ENCODE data around the gene ROBO3.

The ROBO3 gene

DNA sequence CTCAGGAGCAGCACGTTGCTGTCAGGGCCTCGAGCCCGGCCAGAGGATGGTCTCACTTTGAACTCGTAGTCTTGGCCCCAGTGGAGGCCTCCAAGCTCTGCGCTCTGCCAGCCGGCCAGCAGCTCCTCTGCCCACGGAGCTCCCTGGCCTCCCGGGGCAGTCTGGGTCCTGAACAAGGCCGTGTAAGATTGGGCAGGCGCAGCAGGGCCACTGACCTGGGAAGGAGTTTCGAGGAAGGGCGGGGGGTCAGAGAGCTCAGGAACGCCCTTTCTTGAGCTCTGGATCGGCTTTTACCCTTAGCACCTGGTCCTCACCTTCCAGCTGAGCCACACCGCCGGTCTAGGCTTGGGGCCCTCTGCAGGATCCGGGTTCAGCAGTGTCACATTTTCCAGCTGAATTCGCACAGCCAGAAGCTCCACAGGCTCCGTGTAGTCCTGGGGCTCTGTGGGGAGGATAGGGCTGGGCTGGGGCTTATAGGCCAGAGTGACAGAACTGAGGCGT is 30.3 kb downstream of the ROBO3 start:
- no peak for DNase-seq (ENCODE audit: low read depth, low spot score)
- Histone ChIP-seq H3K36me3 (ENCODE audit: insufficient read depth, low read length) (no peaks in the 10 kb centered on the region), H3K9me3 (ENCODE audit: low read depth, low read length) (no peaks in the 10 kb centered on the region), H3K9ac (ENCODE audit: insufficient read length) (no peak overlapping the region), H3K4me3 (no peak overlapping the region), H3K27ac (no peak overlapping the region)
- TF ChIP-seq POLR2AphosphoS5 (IDR thresholded peaks at IDR 0.05; ENCODE audit: borderline replicate concordance, low read depth, low read length) (no peak), EZH2 (IDR thresholded peaks at IDR 0.05) (no peak), FOXP2 (optimal IDR thresholded peaks at IDR 0.05; ENCODE audit: control extremely low read depth, extremely low read length, insufficient read depth) (no peak)

DNA sequence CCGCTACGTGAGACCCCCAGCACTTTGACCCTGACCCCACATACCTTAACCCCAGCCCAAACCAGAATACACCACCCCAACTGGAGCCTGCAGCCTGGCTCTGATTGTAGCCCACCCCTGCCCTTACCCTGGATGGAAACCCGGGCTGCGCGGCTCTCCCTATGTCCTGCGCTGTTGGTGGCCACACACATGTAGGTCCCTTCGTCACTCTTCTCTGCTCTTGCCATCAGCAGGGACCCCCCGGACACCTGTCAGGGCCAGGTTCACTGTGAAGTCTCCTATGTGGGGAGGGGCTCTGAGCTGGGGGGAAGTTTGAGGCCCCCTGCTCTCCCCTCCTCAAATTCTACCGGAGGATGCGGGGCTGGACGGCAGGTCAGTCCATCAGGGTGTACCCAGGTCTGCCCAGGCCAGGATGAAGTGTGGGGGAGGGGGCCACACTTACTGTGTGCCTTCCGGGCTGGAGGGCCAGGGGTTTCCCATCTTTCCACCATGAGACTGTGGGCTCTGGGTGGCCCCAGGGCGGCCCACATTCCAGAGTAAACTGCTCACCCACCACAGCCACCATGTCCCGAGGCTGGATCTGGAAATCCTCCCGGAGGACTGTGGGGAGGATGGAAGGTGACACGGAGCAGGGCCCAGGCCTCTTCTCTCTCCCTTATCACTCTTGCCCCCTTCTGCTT is 31.0 kb downstream of the ROBO3 start:
- DNase-seq (ENCODE audit: low read depth, low spot score), result no peak
- TF ChIP-seq POLR2AphosphoS5 (IDR thresholded peaks at IDR 0.05; ENCODE audit: borderline replicate concordance, low read depth, low read length) (no peak), FOXP2 (optimal IDR thresholded peaks at IDR 0.05; ENCODE audit: control extremely low read depth, extremely low read length, insufficient read depth) (no peak), EZH2 (IDR thresholded peaks at IDR 0.05) (no peak)
- no peaks in the 10 kb centered on the region for H3K36me3 ChIP-seq (ENCODE audit: insufficient read depth, low read length)
- H3K4me3 ChIP-seq, result no peak overlapping the region
- H3K27ac ChIP-seq, result no peak overlapping the region
- H3K9ac ChIP-seq (ENCODE audit: insufficient read length), result no peak overlapping the region
- H3K9me3 ChIP-seq (ENCODE audit: low read depth, low read length), result no peaks in the 10 kb centered on the region

DNA sequence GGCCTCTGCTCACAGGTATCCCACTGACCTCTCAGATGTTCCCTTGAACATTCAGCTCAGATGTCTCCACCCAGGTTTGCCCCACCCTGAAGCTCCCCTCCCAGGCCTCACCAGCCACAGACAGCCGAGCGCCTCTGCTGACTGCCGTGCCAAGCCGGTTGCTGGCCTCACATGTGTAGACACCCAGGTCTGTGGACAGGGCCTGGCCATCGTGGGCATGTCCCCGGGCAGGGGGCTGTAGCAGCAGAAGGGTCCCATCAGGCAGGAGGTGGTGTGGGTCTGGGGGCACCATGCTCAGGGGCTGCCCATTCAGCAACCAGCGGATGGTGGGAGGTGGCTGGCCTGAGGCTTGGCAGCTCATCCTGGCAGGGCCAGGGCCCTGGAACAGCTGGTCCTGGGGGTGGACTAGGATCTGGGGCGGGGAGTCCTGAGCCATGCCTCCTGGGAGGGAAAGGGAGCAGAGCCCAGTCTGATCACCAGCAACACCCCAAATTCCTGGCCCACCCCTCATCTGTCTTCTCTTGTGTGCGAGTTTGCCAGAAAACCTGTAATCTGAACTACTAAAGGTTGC is 31.7 kb downstream of the ROBO3 start:
- Histone ChIP-seq H3K4me3 (no peak overlapping the region), H3K9ac (ENCODE audit: insufficient read length) (no peak overlapping the region), H3K9me3 (ENCODE audit: low read depth, low read length) (no peaks in the 10 kb centered on the region), H3K36me3 (ENCODE audit: insufficient read depth, low read length) (no peaks in the 10 kb centered on the region), H3K27ac (no peak overlapping the region)
- no peak for TF ChIP-seq EZH2 (IDR thresholded peaks at IDR 0.05)
- no peak for TF ChIP-seq FOXP2 (optimal IDR thresholded peaks at IDR 0.05; ENCODE audit: control extremely low read depth, extremely low read length, insufficient read depth)
- DNase-seq (ENCODE audit: low read depth, low spot score), result no peak

DNA sequence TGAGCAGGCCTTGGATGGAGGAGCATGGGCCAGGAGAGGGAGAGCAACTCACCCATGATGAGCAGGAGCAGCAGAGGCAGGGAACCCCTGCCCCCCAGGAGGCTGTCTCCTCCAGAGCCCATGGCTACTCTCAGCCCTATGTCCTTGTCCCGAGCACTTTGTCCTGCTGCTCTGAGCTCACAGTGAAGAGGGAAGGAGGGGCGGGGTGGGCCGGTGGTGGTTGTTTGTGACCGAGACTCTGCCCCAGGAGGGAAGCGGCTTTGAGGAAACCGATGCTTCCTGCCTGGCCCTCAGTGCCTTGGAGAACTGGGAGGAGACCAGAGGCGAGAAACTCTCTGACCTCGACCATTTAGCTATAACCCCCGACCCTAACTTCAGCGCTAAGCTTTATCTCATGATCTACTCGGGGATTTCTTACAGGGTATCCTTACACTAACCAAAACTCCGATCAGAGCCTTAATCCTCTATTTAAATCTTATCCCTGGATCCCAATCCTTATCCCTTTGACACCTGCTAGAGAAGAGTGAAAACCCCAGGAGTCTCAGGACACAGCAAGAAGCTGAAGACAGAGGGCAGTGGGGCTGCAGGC is 32.5 kb downstream of the ROBO3 start, which contains the start of gene ROBO4:
Gene ROBO4, minus strand, starts transcription at position 192 of the 589 bp plus-strand sequence. Its CDS starts 70 bp downstream, at position 122.
- Histone ChIP-seq H3K9me3 (ENCODE audit: low read depth, low read length) (no peaks in the 10 kb centered on the region), H3K27ac (no peak within 1 kb of the TSS), H3K4me3 (no peak within 1 kb of the TSS), H3K36me3 (ENCODE audit: insufficient read depth, low read length) (no peaks in the 10 kb centered on the region), H3K9ac (ENCODE audit: insufficient read length) (no peak within 1 kb of the TSS)
- no peak for DNase-seq (ENCODE audit: low read depth, low spot score)
- no peak for TF ChIP-seq FOXP2 (optimal IDR thresholded peaks at IDR 0.05; ENCODE audit: control extremely low read depth, extremely low read length, insufficient read depth)
- TF ChIP-seq POLR2AphosphoS5 (IDR thresholded peaks at IDR 0.05; ENCODE audit: borderline replicate concordance, low read depth, low read length), result no peak
- no peak for TF ChIP-seq EZH2 (IDR thresholded peaks at IDR 0.05)

DNA sequence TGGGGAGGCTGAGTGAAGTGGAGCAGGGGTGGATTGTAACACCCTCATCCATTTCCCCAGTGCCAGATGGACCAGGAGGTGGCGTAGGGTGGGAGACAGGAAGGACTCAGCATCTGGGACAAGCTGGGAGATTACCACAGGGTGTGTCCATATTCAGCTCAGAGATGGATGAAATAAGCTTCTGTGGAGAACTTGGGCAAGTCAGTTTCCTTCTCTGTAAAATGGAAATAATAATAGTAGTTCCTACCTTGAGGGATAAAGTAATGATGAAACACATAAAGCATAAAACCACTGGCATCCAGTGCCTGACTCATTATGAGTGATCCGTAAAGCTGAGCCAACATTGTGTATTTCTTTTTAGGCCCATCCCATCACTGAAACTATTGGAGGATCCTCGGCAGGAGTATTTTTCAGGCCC is 33.0 kb downstream of the ROBO3 start:
- Histone ChIP-seq H3K4me3 (no peak overlapping the region), H3K36me3 (ENCODE audit: insufficient read depth, low read length) (no peaks in the 10 kb centered on the region), H3K27ac (no peak overlapping the region), H3K9me3 (ENCODE audit: low read depth, low read length) (no peaks in the 10 kb centered on the region), H3K9ac (ENCODE audit: insufficient read length) (no peak overlapping the region)
- no peak for DNase-seq (ENCODE audit: low read depth, low spot score)
- no peak for TF ChIP-seq EZH2 (IDR thresholded peaks at IDR 0.05)
- TF ChIP-seq FOXP2 (optimal IDR thresholded peaks at IDR 0.05; ENCODE audit: control extremely low read depth, extremely low read length, insufficient read depth), result no peak
- TF ChIP-seq POLR2AphosphoS5 (IDR thresholded peaks at IDR 0.05; ENCODE audit: borderline replicate concordance, low read depth, low read length), result no peak

DNA sequence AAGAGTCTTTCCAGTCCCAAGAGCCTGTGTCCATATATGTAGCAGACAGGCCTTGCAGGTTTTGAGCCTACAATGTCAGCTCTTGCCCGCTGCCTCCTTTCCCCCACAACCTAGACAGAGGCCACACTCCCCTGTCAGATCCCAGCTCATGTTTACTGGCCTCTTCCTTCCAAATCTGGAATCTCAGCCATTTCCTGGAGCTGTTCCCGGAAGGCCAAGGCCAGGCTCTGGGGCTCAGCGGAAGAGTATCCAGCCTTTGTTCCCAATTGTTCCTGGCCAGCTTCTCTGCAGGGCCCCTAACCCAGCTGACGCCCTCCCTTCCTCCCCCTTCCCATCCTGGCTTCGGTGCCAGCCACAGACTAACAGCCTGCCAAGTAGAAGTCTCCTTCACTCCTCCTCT is 33.5 kb downstream of the ROBO3 start:
- no peak overlapping the region for H3K27ac ChIP-seq
- TF ChIP-seq FOXP2 (optimal IDR thresholded peaks at IDR 0.05; ENCODE audit: control extremely low read depth, extremely low read length, insufficient read depth) (no peak), EZH2 (IDR thresholded peaks at IDR 0.05) (no peak), POLR2AphosphoS5 (IDR thresholded peaks at IDR 0.05; ENCODE audit: borderline replicate concordance, low read depth, low read length) (no peak)

DNA sequence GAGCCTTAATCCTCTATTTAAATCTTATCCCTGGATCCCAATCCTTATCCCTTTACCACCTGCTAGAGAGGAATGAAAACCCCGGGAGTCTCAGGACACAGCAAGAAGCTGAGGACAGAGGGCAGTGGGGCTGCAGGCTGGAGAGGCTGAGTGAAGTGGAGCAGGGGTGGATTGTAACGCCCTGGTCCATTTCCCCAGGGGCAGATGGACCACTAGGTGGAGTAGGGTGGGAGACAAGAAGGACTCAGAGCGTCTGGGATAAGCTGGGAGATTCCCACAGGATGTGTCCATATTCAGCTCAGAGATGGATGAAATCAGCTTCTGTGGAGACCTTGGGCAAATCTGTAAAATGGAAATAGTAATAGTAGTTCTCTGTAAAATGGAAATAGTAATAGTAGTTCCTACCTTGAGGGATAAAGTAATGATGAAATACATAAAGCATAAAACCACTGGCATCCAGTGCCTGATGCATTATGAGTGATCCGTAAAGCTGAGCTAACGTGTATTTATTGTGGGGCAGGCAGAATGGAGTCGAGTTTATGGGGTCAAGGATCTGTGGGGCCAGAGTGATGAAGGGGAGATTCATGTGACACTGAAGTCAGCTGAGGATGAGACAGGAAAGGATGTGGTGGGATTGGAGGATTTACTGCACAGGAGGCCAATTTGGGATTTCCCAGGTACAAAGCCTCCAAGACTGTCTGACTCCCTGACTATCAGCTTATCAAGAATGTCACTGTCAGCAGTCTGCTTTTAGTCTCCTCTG is 34.3 kb downstream of the ROBO3 start:
- Histone ChIP-seq H3K4me3 (no peak overlapping the region), H3K36me3 (ENCODE audit: insufficient read depth, low read length) (no peaks in the 10 kb centered on the region), H3K9me3 (ENCODE audit: low read depth, low read length) (no peaks in the 10 kb centered on the region), H3K27ac (no peak overlapping the region), H3K9ac (ENCODE audit: insufficient read length) (no peak overlapping the region)
- DNase-seq (ENCODE audit: low read depth, low spot score), result no peak
- no peak for TF ChIP-seq FOXP2 (optimal IDR thresholded peaks at IDR 0.05; ENCODE audit: control extremely low read depth, extremely low read length, insufficient read depth)
- no peak for TF ChIP-seq POLR2AphosphoS5 (IDR thresholded peaks at IDR 0.05; ENCODE audit: borderline replicate concordance, low read depth, low read length)
- TF ChIP-seq EZH2 (IDR thresholded peaks at IDR 0.05), result no peak

More for the DNA sequence above, 33.5 kb downstream of the ROBO3 start:
- no peak overlapping the region for H3K4me3 ChIP-seq
- H3K9ac ChIP-seq (ENCODE audit: insufficient read length), result no peak overlapping the region
- no peaks in the 10 kb centered on the region for H3K9me3 ChIP-seq (ENCODE audit: low read depth, low read length)
- DNase-seq (ENCODE audit: low read depth, low spot score), result no peak
- no peaks in the 10 kb centered on the region for H3K36me3 ChIP-seq (ENCODE audit: insufficient read depth, low read length)

DNA sequence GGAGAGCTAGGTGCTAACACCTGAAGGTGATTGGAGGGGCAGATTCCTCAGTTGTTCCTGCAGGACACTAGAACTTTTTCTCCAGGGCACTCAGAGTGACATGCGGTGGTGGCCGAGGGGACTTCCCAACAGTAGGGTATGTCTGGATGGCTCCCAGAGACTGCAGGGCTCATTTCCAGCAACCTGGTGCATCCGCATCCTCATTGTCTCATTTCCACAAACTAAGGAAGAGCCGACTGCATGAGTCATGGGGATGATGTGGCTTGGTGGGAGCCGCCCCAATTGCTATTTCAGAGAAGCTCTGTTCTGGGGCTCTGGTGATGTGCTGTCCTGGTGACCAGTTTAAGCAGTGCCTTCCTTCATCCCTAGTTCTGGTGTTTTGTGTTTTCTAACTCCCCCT is 35.2 kb downstream of the ROBO3 start:
- TF ChIP-seq FOXP2 (optimal IDR thresholded peaks at IDR 0.05; ENCODE audit: control extremely low read depth, extremely low read length, insufficient read depth) (no peak), EZH2 (IDR thresholded peaks at IDR 0.05) (no peak)
- DNase-seq (ENCODE audit: low read depth, low spot score), result no peak
- Histone ChIP-seq H3K4me3 (no peak overlapping the region), H3K9ac (ENCODE audit: insufficient read length) (no peak overlapping the region), H3K27ac (no peak overlapping the region), H3K9me3 (ENCODE audit: low read depth, low read length) (no peaks in the 10 kb centered on the region), H3K36me3 (ENCODE audit: insufficient read depth, low read length) (no peaks in the 10 kb centered on the region)

All from SK-N-MC (cell line).